KG1 (cell line): ENCODE measurements around the gene GNAQ.
"Not testable (repeated sequence)": the region's sequence is repeated elsewhere in the genome, so short reads cannot be mapped to it uniquely, and the experiment has no call there.

Experiments
- DNase-seq: peaks from one replicate; lab custom pipeline; 2025; lab: John Stamatoyannopoulos, UW

GNAQ gene

GRCh38 chr9:77731008-77731698 is 300.5 kb downstream of the GNAQ start:
- no peak for DNase-seq

GRCh38 chr9:77729177-77729576 is 302.4 kb downstream of the GNAQ start:
- DNase-seq = no peak

- DNase-seq = no peak
These were observed 304.8 kb downstream of the GNAQ start for GRCh38 chr9:77726814-77727213.

GRCh38 chr9:77726289-77726688 is 305.3 kb downstream of the GNAQ start:
- DNase-seq = no peak

- DNase-seq = no peak
These were observed 305.8 kb downstream of the GNAQ start for GRCh38 chr9:77725820-77726219.

GRCh38 chr9:77725046-77725694 is 306.4 kb downstream of the GNAQ start:
- DNase-seq = no peak

- DNase-seq = not testable (repeated sequence)
These were observed 310.5 kb downstream of the GNAQ start for GRCh38 chr9:77721156-77721555.

- no peak for DNase-seq
These were observed 312.3 kb downstream of the GNAQ start for GRCh38 chr9:77719321-77719720.

- not testable (repeated sequence) for DNase-seq
These were observed 313.3 kb downstream of the GNAQ start for GRCh38 chr9:77718298-77718640.

- not testable (repeated sequence) for DNase-seq
These were observed 313.9 kb downstream of the GNAQ start for GRCh38 chr9:77717608-77718297.

- DNase-seq = no peak
These were observed 317.5 kb downstream of the GNAQ start for GRCh38 chr9:77714077-77714549.

GRCh38 chr9:77712533-77713130 is 319.0 kb downstream of the GNAQ start:
- no peak for DNase-seq

GRCh38 chr9:77710965-77711648 is 320.5 kb downstream of the GNAQ start:
- DNase-seq = no peak

- no peak for DNase-seq
These were observed 321.3 kb downstream of the GNAQ start for GRCh38 chr9:77710316-77710715.

- no peak for DNase-seq
These were observed 323.4 kb downstream of the GNAQ start for GRCh38 chr9:77708064-77708815.

GRCh38 chr9:77707383-77708063 is 324.1 kb downstream of the GNAQ start:
- DNase-seq = no peak

GRCh38 chr9:77705636-77706035 is 326.0 kb downstream of the GNAQ start:
- DNase-seq = no peak

GRCh38 chr9:77702521-77703390 is 328.9 kb downstream of the GNAQ start:
- not testable (repeated sequence) for DNase-seq

- DNase-seq = no peak
These were observed 334.2 kb downstream of the GNAQ start for GRCh38 chr9:77697238-77697984.
